Lung (tissue), 12 donors: ENCODE data around the gene FSIP1. TPM values are rescaled to one million over a fixed set of nuclear protein-coding genes. Genes with fewer than 3 reads are reported as not detected.

ENCODE experiments used
- ATAC-seq: fragments of 200-7000 bp; cut with Tn5 transposase; one replicate; pipeline ENCODE4 v1.9.1; 2020; ENCODE audit warnings: moderate number of reproducible peaks; ENCODE audit not compliant: insufficient read depth, low FRiP score
- DNase-seq, 3 donors: peaks; one replicate each; pipeline ENCODE4 v3.0.0-alpha.2; 2013 to 2017
- H3K27ac ChIP-seq, 2 donors: one replicate each; pipeline ENCODE4 v1.5.1; 2013; ENCODE audit warnings: mild to moderate bottlenecking in 2 of 2, moderate library complexity in 2 of 2, control low read depth in 1 of 2, inconsistent platforms in 1 of 2, low read depth in 1 of 2, low read length in 1 of 2
- H3K27me3 ChIP-seq, 3 donors: one replicate each; pipeline ENCODE4 v1.5.1; 2013; ENCODE audit warnings: low read length in 2 of 3; ENCODE audit not compliant: control insufficient read depth in 3 of 3, insufficient read depth in 3 of 3
- H3K36me3 ChIP-seq, 4 donors: one replicate each; pipeline ENCODE4 v1.5.1; 2013; ENCODE audit warnings: low read length in 4 of 4, mild to moderate bottlenecking in 1 of 4, moderate library complexity in 1 of 4; ENCODE audit not compliant: control insufficient read depth in 4 of 4, insufficient read depth in 4 of 4
- H3K4me1 ChIP-seq, 5 donors: one replicate each; pipeline ENCODE4 v1.5.1; 2013; ENCODE audit warnings: low read length in 5 of 5, mild to moderate bottlenecking in 2 of 5, moderate library complexity in 1 of 5; ENCODE audit not compliant: control insufficient read depth in 5 of 5, insufficient read depth in 5 of 5
- H3K4me3 ChIP-seq: one replicate; pipeline ENCODE4 v1.5.1; 2013; ENCODE audit warnings: mild to moderate bottlenecking, control low read depth, moderate library complexity
- H3K9ac ChIP-seq, 2 donors: one replicate each; pipeline ENCODE4 v1.5.1; 2013; ENCODE audit warnings: low read length in 2 of 2, control low read depth in 1 of 2; ENCODE audit not compliant: insufficient read depth in 1 of 2
- H3K9me3 ChIP-seq, 4 donors: one replicate each; pipeline ENCODE4 v1.5.1; 2013; ENCODE audit warnings: low read length in 3 of 4, mild to moderate bottlenecking in 1 of 4, moderate library complexity in 1 of 4; ENCODE audit not compliant: control insufficient read depth in 4 of 4, insufficient read depth in 3 of 4
- WGBS, 2 donors: extraction: QIAGEN DNeasy Blood & Tissue Kit; methylation state at CpG; one replicate each; pipeline ENCODE4 v1.1.7; 2013; 5-methylcytosine and 5-hydroxymethylcytosine counted together
- polyA plus RNA-seq, 2 donors: library from polyadenylated mRNA; stranded (reverse); fragments of 200-250 nt; gene quantifications; one replicate each; pipeline ENCODE4 v1.2.1, GENCODE V29; 2013
- total RNA-seq, 2 donors: library from RNA; depleted of rRNA in 1 of 2; stranded (reverse); fragments of >200 nt in 1 of 2; gene quantifications; one replicate each; pipeline ENCODE4 v1.2.1, GENCODE V29; 2014 to 2021
- TF ChIP-seq, protein P1 (sequence below): IDR thresholded peaks from 2 replicates; pipeline ENCODE4 v1.5.1; 2012; ENCODE audit warnings: mild to moderate bottlenecking; ENCODE audit errors: control extremely low read depth, extremely low read depth
- donor health status: control.
- donor health status: control.
- donor health status: Bipolar disorder and iron deficiency.
- donor health status: healthy.
- donor health status: DM: yes; HTN: yes; CAD: no.

Gene FSIP1
- total and polyA plus RNA-seq, 4 donors = 0.35 to 2.2 (median 0.98) TPM

DNA sequence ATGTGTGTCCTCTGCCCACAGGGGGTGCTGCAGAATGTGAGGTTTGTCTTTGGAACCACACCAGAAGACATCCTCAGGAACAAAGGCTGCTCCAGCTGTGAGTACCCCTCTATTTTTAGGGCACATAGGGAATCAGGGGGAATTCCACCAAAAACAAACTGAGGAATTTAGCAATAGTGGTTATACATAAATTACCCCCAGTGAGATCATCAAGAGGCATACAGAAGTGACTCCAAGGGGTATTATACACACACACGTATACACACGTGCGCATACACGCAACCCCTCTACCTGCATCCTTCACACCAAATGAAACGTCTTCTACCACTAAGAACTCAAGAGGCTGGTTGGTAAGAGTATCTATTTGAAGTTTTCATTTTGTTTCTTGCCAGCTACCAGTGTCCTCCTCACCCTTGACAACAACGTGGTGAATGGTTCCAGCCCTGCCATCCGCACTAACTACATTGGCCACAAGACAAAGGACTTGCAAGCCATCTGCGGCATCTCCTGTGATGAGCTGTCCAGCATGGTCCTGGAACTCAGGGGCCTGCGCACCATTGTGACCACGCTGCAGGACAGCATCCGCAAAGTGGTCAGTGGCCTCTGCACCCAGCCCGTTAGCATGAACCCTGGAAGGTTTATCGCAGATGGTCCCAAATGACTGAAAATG is 198.9 kb downstream of the FSIP1 start:
- peak in 1 of 3 donors; percentile 69 for DNase-seq
- peak overlapping the region in 1 of 2 donors; percentile 51 for H3K9ac ChIP-seq
- H3K27me3 ChIP-seq = no peaks in the 10 kb centered on the region
- H3K36me3 ChIP-seq = peaks cover 23 to 69% (median 43%) of the 10 kb centered on the region in 4 donors
- H3K4me1 ChIP-seq = peaks cover 0 to 60% (median 38%) of the 10 kb centered on the region in 5 donors
- TF ChIP-seq, protein P1, sequence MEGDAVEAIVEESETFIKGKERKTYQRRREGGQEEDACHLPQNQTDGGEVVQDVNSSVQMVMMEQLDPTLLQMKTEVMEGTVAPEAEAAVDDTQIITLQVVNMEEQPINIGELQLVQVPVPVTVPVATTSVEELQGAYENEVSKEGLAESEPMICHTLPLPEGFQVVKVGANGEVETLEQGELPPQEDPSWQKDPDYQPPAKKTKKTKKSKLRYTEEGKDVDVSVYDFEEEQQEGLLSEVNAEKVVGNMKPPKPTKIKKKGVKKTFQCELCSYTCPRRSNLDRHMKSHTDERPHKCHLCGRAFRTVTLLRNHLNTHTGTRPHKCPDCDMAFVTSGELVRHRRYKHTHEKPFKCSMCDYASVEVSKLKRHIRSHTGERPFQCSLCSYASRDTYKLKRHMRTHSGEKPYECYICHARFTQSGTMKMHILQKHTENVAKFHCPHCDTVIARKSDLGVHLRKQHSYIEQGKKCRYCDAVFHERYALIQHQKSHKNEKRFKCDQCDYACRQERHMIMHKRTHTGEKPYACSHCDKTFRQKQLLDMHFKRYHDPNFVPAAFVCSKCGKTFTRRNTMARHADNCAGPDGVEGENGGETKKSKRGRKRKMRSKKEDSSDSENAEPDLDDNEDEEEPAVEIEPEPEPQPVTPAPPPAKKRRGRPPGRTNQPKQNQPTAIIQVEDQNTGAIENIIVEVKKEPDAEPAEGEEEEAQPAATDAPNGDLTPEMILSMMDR = no peak
- 86 to 90% methylated on average over 13 of the region's 13 CpGs for WGBS, 2 donors
- H3K27ac ChIP-seq = no peak overlapping the region
- ATAC-seq = no peak
- H3K4me3 ChIP-seq = no peak overlapping the region
- no peaks in the 10 kb centered on the region for H3K9me3 ChIP-seq

GRCh38 chr15:39582977-39583595 is 199.6 kb downstream of the FSIP1 start:
- 64 to 81% methylated on average over 4 of the region's 4 CpGs for WGBS, 2 donors
- TF ChIP-seq, protein P1 = no peak
- Histone ChIP-seq H3K9ac (peak overlapping the region; percentile 16 to 43), H3K27me3 (no peaks in the 10 kb centered on the region), H3K4me1 (peaks cover 0 to 67% (median 42%) of the 10 kb centered on the region in 5 donors), H3K36me3 (peaks cover 21 to 63% (median 37%) of the 10 kb centered on the region in 4 donors), H3K4me3 (peak overlapping the region; percentile 51), H3K9me3 (no peaks in the 10 kb centered on the region), H3K27ac (no peak overlapping the region)
- ATAC-seq (no peak), DNase-seq (peak in 2 of 3 donors; percentile 71 to 76)

- 66 to 81% methylated on average over 20 of the region's 20 CpGs for WGBS, 2 donors
- H3K36me3 ChIP-seq = peaks cover 17 to 57% (median 32%) of the 10 kb centered on the region in 4 donors
Observed at GRCh38 chr15:39582286-39582976, 200.2 kb downstream of the FSIP1 start.

More at GRCh38 chr15:39582286-39582976, 200.2 kb downstream of the FSIP1 start:
- H3K27me3 ChIP-seq = no peaks in the 10 kb centered on the region
- H3K4me1 ChIP-seq = peaks cover 0 to 67% (median 42%) of the 10 kb centered on the region in 5 donors
- ATAC-seq = no peak
- H3K4me3 ChIP-seq = peak overlapping the region; percentile 51
- peak overlapping the region in 1 of 2 donors; percentile 94 for H3K27ac ChIP-seq
- H3K9me3 ChIP-seq = no peaks in the 10 kb centered on the region
- DNase-seq = peak; percentile 67 to 69 (median 69)
- peak overlapping the region; percentile 16 to 43 for H3K9ac ChIP-seq
- TF ChIP-seq, protein P1 = no peak
